GM18858 (cell line): ENCODE measurements around the gene ROCK2.

Source experiments
- ATAC-seq: cut with Tn5 transposase; IDR thresholded peaks from one replicate; pipeline ENCODE4 v1.9.1; 2021; ENCODE audit not compliant: unreplicated experiment

The ROCK2 gene

DNA sequence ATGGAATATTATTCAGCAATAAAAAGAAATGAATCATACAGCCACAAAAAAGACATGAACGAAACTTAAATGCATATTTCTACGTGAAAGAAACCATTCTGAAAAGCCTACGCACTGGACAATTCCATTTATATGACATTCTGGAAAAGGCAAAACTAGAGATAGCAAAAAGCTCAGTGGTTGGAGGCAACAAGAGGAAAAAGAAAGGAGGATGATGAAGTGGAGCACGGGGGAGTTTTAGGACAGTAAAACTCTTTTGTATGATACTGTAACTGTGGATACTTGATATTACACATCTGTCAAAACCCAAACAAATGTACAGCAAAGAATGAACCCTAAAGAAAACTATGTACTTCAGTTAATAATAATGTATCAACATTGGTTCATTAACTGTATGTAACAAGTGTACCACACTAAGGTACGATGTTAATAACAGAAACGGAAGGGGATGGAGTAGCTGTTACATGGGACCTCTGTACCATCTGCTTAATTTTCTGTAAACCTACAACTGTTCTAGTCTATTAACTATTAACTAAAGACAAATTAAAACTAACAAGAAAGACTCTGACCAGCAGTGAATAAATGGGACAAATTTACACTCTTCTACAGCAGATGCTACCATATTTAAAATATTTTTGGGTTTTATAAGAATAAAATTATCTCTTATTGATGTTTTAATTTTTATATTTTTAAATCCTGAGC, 31.5 kb downstream of the ROCK2 start:
- no peak for ATAC-seq

DNA sequence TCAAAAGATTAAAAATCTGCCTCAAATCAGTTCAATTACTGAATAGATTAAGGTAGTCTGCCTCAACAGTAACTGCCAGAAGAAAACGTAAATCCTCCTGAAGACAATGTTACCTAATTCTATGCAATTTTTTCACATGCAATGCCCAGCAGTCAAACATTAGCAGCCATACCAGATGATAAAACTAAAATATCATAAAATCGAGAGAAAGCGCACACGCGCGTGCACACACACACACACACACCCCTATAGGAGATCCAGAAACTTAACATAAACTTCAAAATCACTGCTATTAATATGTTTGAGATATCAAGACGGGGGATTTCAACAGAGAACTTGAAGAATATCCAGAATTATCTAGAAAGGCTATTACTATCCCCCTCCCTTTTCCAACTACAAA, 32.9 kb downstream of the ROCK2 start:
- no peak for ATAC-seq

DNA sequence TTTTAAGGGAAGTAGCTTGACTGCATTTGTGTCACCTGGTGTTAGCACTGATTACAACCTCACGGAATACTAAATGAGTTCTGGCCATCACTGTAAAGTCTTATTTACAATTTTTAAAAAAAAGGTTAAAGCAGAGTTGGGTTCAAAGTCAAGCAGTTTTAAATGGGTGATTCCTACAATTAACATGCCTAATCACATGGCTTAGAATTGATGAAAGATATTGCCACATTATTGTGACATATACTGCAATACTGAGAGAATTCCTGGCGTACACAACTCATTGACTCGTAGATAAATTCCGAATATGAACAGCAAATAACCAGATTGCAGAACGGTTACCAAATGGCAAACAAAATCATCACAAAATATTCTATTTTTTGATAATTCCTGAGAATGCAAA, 34.2 kb downstream of the ROCK2 start:
- ATAC-seq = no peak

DNA sequence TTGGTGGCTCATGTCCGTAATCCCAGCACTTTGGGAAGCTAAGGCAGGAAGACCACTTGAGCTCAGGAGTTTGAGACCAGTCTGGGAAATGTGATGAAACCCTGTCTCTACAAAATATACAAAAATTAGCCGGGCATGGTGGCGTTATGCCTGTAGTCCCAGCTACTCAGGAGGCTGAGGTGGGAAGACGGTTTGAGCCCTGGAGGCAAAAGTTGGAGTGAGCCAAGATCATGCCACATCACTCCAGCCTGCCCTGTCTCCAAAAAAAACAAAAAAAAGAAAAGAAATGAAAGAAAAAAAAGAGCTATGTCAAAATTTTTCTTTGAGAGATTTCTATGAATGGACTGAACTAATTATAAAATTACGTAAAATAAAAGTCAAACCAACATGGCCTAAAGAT, 34.7 kb downstream of the ROCK2 start:
- ATAC-seq = no peak

DNA sequence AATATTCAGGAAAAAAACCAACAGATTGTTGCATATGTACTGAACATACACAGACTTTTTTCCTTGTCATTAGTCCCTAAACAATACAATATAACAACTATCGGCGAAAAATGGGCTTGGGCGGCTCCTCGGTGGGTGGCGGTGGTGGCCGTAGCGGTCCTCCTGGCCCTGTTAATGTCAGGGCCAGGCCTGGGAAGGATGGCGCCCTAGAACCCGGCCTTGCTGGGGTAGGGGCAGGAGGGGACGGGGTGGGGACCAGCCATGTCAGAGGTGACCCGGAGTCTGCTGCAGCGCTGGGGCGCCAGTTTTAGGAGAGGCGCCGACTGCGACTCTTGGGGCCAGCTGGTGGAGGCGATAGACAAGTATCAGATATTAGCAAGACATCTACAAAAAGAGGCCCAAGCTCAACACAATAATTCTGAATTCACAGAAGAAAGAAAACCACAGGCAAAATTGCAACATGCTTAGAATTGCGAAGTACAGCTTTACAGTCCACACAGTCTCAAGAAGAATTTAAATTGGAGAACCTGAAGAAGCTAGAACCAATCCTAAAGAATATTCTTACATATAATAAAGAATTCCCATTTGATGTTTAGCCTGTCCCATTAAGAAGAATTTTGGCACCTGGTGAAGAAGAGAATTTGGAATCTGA, 36.5 kb downstream of the ROCK2 start:
- no peak for ATAC-seq

DNA sequence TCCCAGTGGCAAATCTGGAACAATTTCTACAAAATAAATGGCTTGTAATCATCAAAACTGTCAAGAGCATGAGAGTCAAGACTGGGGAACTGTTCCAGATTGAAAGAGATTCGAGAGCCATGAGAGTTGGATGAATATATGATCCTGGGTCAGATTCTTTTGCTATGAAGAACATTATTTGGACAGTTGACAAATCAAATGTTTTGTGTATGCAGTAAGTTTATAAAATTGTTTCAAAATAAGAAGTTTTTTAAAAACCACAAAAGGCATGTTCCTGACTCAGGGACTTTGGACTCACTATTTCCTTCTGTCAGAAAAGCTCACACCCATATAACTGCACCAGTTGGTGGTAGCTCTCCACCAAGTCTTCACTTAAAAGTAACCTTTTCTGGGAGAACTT, 38.5 kb downstream of the ROCK2 start:
- ATAC-seq = no peak

DNA sequence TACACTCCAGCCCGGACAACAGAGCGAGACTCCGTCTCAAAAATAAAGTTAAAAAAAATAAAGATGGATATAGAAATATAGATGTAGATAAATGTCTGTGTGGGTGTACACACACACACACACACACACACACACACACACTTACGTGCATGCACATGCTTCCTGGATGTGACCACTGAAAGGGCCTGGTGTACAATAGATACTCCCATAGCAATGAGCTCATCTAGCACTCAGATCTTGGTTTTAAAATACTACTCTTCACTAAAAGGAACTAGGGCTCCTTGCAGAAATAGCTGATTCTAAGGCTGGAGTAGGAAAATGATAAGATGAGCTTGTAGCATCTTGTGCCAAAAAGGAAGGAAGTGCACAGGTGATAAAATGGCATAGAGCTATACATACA, 39.1 kb downstream of the ROCK2 start:
- ATAC-seq = no peak

DNA sequence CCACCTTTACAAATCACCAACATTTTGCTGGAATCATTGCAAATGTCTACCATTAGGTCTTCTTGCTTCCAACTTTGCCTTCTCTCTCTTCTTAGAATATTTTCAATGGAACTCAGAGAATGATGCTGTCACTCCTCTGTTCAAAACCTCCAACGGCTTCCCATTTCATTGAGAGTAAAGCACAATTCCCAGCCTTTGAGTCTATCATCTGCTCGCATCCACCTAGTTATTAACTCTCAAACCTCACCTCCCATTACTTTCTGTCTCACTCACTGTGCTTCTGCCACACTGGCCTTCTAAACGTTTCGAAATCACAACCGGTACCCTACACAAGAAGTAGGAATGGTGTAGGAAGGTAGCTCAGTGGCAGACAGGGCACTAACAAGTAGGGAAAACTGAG, 40.0 kb downstream of the ROCK2 start:
- ATAC-seq = no peak

DNA sequence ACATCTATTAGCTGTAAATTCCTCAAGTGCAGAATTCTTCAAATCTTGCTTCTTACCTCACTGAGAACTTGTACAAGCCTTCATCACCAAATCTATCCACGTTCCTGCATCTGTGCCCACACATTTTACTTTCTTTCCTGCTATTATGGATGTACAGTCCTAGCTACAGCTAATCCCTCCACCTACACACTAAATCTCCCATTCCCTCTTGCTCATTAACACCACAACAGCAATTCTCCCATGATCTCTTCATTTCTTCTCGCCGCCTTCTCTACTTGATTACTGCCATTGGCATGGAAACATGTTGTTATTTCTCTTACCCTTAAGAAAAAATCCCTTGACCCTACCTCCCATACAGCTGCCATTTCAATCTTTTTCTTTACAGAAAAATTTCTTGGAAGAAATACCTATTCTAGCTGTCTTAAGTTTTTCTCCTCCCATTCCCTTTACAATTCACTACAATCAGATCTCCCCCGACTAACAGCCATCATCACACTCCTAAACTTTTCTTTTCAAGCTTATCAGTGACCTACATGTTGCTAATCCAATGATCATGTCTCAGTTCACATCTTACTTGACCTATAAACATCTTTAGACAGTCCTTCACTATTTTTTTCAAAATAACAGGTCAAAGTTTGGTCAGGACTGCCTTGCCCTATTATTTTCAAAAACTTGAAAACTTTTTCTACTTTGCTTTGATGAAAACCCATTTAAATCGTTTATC, 41.0 kb downstream of the ROCK2 start:
- ATAC-seq = no peak

DNA sequence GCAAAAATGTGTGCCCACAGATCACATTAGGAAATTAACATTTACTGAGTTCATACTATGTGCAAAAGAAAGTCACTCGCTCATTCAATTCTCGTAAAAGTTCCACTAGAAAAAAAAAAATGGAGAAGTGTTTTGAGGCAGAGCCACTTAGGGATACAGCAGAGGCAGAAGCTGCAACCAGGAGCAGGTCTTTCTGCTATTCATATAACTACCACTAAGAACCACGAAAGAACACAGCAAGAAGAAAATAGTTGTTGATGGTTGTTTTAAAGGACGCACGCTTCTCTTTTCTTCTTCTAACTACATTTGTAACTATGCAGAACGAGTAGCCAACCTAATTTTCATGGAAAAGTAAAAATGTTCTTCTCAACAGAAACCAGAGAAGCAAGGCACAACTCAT, 45.0 kb downstream of the ROCK2 start:
- ATAC-seq = no peak

DNA sequence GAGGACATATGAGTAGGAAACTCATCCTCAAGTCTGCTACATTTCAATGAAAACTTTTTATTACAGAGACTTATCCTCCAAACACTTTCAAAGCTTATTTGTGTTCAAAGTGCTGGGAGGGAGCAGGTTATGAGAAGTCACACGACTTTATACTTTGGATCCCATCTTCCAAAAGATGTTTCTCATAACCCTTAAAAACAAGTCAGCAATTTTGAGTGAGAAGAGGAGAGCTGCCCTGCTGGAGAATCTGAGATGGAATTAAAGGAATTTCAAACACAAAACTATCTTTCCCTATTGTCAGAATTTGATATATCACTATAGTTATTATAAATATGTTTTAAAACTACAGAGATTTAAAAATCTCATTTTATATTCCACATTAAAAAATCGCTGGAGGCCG, 45.8 kb downstream of the ROCK2 start:
- no peak for ATAC-seq

DNA sequence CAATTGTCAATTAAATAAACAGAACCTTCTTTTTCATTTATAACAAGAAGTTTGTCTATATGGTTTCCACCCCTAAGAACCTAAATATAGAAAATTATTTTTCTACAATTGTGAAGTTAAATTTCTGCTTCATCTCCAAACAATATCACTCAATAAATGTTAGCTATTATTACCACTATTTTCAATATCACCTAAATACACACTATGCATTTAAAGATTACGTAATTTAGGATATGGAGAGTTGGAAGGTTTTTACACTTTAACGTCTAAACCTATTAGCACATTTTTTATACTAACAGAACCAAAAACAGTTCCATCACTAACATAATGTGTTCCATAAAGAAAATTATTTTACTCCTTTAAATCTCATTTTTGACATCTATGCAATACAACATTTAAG, 48.0 kb downstream of the ROCK2 start:
- no peak for ATAC-seq

DNA sequence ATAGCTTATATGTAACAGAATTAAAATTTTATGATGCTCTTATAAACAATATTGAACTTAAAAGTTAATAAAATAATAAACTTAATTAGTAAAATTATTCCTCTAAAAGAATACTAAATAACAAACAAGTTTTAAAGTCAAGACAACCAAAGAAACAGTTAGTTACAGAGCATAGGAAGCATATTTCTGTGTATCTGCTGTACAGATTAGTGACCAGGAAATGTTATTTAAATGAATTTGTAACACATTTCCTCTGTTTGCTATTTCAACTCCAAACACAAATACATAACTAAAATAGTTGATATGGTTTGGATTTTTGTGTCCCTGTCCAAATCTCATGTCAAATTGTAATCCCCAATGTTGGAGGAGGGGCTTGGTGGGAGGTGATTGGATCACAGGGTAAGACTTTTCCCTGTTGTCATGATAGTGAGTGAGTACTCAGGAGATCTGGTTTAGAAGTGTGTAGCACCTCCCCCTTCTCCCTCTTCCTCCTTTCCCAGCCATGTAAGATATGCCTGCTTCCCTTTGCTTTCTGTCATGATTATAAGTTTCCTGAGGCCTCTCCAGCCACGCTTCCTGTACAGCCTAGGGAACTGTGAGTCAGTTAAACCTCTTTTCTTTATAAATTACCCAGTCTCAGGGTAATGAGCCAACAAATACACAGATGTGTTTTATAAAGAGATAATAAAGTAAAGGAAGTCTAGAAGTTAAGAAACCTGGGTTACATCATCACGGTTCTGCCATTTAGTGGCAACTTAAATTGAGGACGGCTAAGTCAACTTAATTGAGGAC, 51.8 kb downstream of the ROCK2 start:
- ATAC-seq = no peak

DNA sequence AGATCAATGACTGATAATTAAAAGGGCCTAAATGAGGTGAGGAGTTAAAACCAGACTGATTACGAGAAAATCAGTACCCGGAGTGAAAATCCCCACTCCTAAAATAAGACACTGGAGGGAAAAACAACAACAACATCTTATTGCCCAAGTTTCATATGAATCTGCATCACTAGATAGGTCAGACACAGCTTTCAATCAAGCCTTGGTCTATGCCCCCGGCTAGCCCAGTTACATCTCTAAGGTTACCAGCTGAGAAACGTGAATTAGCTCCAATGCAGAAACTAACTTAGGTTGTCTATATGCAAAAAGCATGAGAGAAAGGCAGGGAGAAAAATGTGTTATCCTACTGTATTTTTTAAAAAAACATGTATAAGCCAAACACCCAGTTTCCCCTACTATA, 53.7 kb downstream of the ROCK2 start:
- no peak for ATAC-seq

DNA sequence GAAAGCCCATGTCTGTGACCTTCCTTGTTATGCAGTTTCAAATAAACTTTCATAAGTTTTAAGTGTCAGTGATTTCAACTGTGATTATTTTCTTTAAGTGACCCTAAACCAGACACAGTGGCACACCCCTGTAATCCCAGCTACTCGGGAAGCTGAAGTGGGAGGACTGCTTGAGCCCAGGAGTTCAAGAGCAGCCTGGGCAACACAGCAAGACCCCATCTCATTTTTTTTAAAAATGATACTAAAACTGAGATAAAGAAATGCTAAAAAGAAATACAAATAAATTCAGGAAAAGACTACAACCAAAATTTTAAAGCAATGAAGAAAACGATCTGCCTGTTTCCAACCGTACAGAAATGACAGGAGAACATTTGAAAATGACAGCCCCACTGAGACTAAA, 54.2 kb downstream of the ROCK2 start:
- ATAC-seq = no peak

DNA sequence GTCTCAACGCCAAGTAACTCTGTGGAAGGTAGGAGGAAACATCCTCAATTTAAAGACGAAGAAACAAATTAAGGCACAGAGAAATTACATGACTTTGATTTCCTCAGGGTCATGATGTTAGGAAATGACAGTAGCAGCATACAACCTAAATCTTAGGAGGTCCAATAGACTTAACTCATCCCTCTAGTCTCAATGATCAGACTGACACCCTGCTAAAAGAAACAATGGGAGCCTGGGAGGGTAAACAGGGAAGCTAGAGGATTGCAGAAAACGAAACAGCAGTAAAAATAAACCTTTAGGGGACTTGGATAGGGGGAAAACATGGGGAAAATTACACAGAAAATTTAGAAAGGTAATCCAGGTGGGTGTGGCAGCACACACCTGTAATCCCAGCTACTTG, 56.0 kb downstream of the ROCK2 start:
- ATAC-seq = no peak

DNA sequence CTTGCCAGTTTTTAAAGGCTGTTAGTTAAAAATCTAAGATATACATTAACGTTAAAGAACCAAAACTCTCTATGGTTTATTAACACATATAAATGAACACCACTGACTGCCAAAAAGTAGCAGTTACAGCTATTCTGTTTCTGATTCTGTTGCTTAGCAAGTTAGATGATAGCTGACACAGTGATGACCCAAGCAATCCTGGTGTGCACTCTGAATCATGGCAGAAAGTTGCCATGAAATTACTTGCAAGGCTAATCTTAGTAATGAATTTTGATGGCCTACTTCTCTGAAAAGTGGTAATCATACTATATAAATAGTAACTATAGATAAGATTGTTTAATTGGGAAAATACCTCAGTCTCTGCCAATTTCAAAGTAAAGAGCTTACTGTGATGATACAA, 57.7 kb downstream of the ROCK2 start:
- ATAC-seq = no peak

DNA sequence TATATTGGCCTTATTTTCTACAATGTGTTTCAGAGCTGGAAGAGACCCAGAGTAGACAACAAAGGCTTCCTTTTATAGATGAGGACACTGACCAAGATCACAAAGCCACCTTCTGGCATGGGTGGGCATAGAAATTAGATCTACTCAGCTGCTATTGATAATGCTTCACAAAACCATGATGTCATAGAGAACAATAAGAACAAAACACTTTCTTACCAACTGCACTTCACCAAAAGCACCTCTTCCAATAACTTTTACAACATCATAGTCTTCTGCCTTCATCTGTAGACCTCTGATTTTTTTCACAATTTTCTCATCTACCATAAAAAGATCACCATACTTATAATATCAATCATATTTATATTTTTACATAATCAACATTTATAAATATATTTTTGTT, 58.1 kb downstream of the ROCK2 start:
- no peak for ATAC-seq

DNA sequence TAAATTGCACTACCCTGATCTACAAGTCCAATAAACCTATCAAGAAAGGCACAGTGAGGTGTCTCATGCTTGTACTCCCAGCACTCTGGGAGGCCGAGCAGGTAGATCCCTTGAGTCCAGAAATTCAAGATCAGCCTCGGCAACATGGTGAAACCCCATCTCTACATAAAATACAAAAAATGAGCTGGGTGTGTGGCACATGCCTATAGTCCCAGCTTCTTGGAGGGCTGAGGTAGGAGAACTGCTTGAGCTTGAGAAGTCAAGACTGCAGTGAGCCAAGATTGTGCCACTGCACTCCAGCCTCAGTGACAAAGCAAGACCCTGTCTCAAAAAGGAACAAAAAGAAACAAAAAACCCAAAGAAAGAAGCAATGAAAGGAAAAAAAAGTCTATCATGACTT, 58.9 kb downstream of the ROCK2 start:
- no peak for ATAC-seq

DNA sequence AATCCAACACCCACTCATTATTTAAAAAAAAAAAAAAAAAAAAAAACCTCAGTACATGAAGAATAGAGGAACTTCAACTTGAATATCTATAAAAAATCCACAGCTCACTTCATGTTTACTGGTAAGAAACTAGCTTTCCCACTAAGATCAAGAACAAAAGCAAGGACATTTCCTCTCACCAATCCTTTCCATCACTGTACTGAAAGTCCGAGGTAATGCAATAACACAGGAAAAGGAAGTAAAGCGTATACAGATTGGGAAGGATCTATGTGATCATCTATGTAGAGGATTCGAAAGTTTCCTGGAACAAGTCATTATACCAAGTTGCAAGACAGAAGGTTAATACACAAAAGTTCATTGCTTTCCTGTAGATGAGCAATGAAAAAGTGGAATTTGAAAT, 63.2 kb downstream of the ROCK2 start:
- ATAC-seq = no peak

DNA sequence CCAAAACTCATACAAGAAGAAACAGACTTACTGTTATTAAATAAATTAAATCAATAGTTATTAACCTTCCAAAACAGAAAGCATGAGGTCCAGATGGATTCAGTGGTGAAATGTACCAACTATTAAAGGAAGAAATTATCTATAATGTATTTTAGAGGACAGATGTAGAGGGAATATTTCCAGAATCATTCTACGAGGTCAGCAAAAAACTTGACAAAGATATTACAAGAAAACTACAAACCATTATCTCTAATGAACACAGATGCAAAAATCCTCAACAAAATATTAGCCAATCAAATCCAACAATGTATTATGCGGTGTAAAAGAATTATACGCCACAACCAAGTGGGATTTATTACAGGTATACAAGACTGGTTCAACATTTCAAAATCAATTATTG, 63.7 kb downstream of the ROCK2 start:
- ATAC-seq = no peak

DNA sequence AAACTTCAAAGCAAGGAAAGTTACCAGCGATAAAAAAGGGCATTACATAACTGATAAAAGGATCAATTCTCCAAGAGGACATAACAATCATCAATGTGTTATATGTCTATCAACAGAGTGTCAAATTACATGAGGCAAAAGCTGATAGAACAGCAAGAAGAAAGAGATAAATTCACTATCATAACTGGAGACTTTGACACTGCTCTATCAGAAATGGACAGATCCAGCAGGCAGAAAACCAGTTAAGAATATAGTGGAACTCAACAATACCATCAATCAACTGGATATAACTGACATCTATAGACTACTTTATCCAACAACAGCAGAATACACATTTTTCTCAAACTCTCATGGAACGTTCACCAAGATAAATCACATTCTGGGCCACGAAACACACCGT, 65.0 kb downstream of the ROCK2 start:
- ATAC-seq = no peak
